ENCODE data around the gene MFSD6.

The MFSD6 gene

GRCh38 chr2:190435031-190435670 lies 27.0 kb downstream of the MFSD6 start:
- H3K36me3 ChIP-seq (ENCODE audit: insufficient read depth, low read length) = no peaks in the 10 kb centered on the region
- no peak overlapping the region for H3K4me3 ChIP-seq
- no peak overlapping the region for H3K27ac ChIP-seq
- TF ChIP-seq POLR2AphosphoS5 (IDR thresholded peaks at IDR 0.05; ENCODE audit: borderline replicate concordance, low read depth, low read length) (no peak), EZH2 (IDR thresholded peaks at IDR 0.05) (no peak), FOXP2 (optimal IDR thresholded peaks at IDR 0.05; ENCODE audit: control extremely low read depth, extremely low read length, insufficient read depth) (no peak)
- DNase-seq (ENCODE audit: low read depth, low spot score) = no peak
- no peaks in the 10 kb centered on the region for H3K9me3 ChIP-seq (ENCODE audit: low read depth, low read length)
- H3K9ac ChIP-seq (ENCODE audit: insufficient read length) = no peak overlapping the region

- Histone ChIP-seq H3K9ac (ENCODE audit: insufficient read length) (no peak overlapping the region), H3K9me3 (ENCODE audit: low read depth, low read length) (no peaks in the 10 kb centered on the region), H3K36me3 (ENCODE audit: insufficient read depth, low read length) (no peaks in the 10 kb centered on the region), H3K4me3 (no peak overlapping the region), H3K27ac (no peak overlapping the region)
- TF ChIP-seq EZH2 (IDR thresholded peaks at IDR 0.05) (no peak), FOXP2 (optimal IDR thresholded peaks at IDR 0.05; ENCODE audit: control extremely low read depth, extremely low read length, insufficient read depth) (no peak), POLR2AphosphoS5 (IDR thresholded peaks at IDR 0.05; ENCODE audit: borderline replicate concordance, low read depth, low read length) (no peak)
- no peak for DNase-seq (ENCODE audit: low read depth, low spot score)
Observed at GRCh38 chr2:190436557-190436956, 28.4 kb downstream of the MFSD6 start.

- no peak overlapping the region for H3K4me3 ChIP-seq
- no peaks in the 10 kb centered on the region for H3K36me3 ChIP-seq (ENCODE audit: insufficient read depth, low read length)
- DNase-seq (ENCODE audit: low read depth, low spot score) = no peak
- H3K9me3 ChIP-seq (ENCODE audit: low read depth, low read length) = no peaks in the 10 kb centered on the region
- no peak overlapping the region for H3K27ac ChIP-seq
- H3K9ac ChIP-seq (ENCODE audit: insufficient read length) = no peak overlapping the region
- TF ChIP-seq POLR2AphosphoS5 (IDR thresholded peaks at IDR 0.05; ENCODE audit: borderline replicate concordance, low read depth, low read length) (no peak), EZH2 (IDR thresholded peaks at IDR 0.05) (no peak), FOXP2 (optimal IDR thresholded peaks at IDR 0.05; ENCODE audit: control extremely low read depth, extremely low read length, insufficient read depth) (no peak)
Observed at GRCh38 chr2:190440113-190440512, 32.0 kb downstream of the MFSD6 start.

- Histone ChIP-seq H3K27ac (no peak overlapping the region), H3K4me3 (no peak overlapping the region), H3K36me3 (ENCODE audit: insufficient read depth, low read length) (no peaks in the 10 kb centered on the region), H3K9ac (ENCODE audit: insufficient read length) (no peak overlapping the region), H3K9me3 (ENCODE audit: low read depth, low read length) (no peaks in the 10 kb centered on the region)
- DNase-seq (ENCODE audit: low read depth, low spot score) = no peak
- TF ChIP-seq POLR2AphosphoS5 (IDR thresholded peaks at IDR 0.05; ENCODE audit: borderline replicate concordance, low read depth, low read length) (no peak), EZH2 (IDR thresholded peaks at IDR 0.05) (no peak), FOXP2 (optimal IDR thresholded peaks at IDR 0.05; ENCODE audit: control extremely low read depth, extremely low read length, insufficient read depth) (no peak)
Observed at GRCh38 chr2:190441564-190441963, 33.4 kb downstream of the MFSD6 start.

- H3K27ac ChIP-seq = no peak overlapping the region
- H3K4me3 ChIP-seq = no peak overlapping the region
- TF ChIP-seq FOXP2 (optimal IDR thresholded peaks at IDR 0.05; ENCODE audit: control extremely low read depth, extremely low read length, insufficient read depth) (no peak), POLR2AphosphoS5 (IDR thresholded peaks at IDR 0.05; ENCODE audit: borderline replicate concordance, low read depth, low read length) (no peak), EZH2 (IDR thresholded peaks at IDR 0.05) (no peak)
- DNase-seq (ENCODE audit: low read depth, low spot score) = no peak
- no peaks in the 10 kb centered on the region for H3K9me3 ChIP-seq (ENCODE audit: low read depth, low read length)
- H3K9ac ChIP-seq (ENCODE audit: insufficient read length) = no peak overlapping the region
- no peaks in the 10 kb centered on the region for H3K36me3 ChIP-seq (ENCODE audit: insufficient read depth, low read length)
Observed at GRCh38 chr2:190443055-190443454, 34.9 kb downstream of the MFSD6 start.

GRCh38 chr2:190443778-190444481 lies 35.8 kb downstream of the MFSD6 start:
- Histone ChIP-seq H3K36me3 (ENCODE audit: insufficient read depth, low read length) (no peaks in the 10 kb centered on the region), H3K9ac (ENCODE audit: insufficient read length) (no peak overlapping the region), H3K27ac (no peak overlapping the region), H3K4me3 (no peak overlapping the region), H3K9me3 (ENCODE audit: low read depth, low read length) (no peaks in the 10 kb centered on the region)
- TF ChIP-seq FOXP2 (optimal IDR thresholded peaks at IDR 0.05; ENCODE audit: control extremely low read depth, extremely low read length, insufficient read depth) = no peak
- no peak for TF ChIP-seq POLR2AphosphoS5 (IDR thresholded peaks at IDR 0.05; ENCODE audit: borderline replicate concordance, low read depth, low read length)
- TF ChIP-seq EZH2 (IDR thresholded peaks at IDR 0.05) = no peak
- no peak for DNase-seq (ENCODE audit: low read depth, low spot score)

- Histone ChIP-seq H3K9me3 (ENCODE audit: low read depth, low read length) (no peaks in the 10 kb centered on the region), H3K4me3 (no peak overlapping the region), H3K27ac (no peak overlapping the region), H3K9ac (ENCODE audit: insufficient read length) (no peak overlapping the region), H3K36me3 (ENCODE audit: insufficient read depth, low read length) (no peaks in the 10 kb centered on the region)
- no peak for DNase-seq (ENCODE audit: low read depth, low spot score)
- TF ChIP-seq EZH2 (IDR thresholded peaks at IDR 0.05) (no peak), POLR2AphosphoS5 (IDR thresholded peaks at IDR 0.05; ENCODE audit: borderline replicate concordance, low read depth, low read length) (no peak), FOXP2 (optimal IDR thresholded peaks at IDR 0.05; ENCODE audit: control extremely low read depth, extremely low read length, insufficient read depth) (no peak)
Observed at GRCh38 chr2:190444976-190445375, 36.8 kb downstream of the MFSD6 start.

- no peak for TF ChIP-seq EZH2 (IDR thresholded peaks at IDR 0.05)
- no peak for TF ChIP-seq POLR2AphosphoS5 (IDR thresholded peaks at IDR 0.05; ENCODE audit: borderline replicate concordance, low read depth, low read length)
- no peak for TF ChIP-seq FOXP2 (optimal IDR thresholded peaks at IDR 0.05; ENCODE audit: control extremely low read depth, extremely low read length, insufficient read depth)
- Histone ChIP-seq H3K4me3 (no peak overlapping the region), H3K36me3 (ENCODE audit: insufficient read depth, low read length) (no peaks in the 10 kb centered on the region), H3K27ac (no peak overlapping the region), H3K9ac (ENCODE audit: insufficient read length) (no peak overlapping the region), H3K9me3 (ENCODE audit: low read depth, low read length) (no peaks in the 10 kb centered on the region)
- DNase-seq (ENCODE audit: low read depth, low spot score) = no peak
Observed at GRCh38 chr2:190446193-190446592, 38.0 kb downstream of the MFSD6 start.
